Activated CD4-positive, alpha-beta T cell treated with anti-CD3 and anti-CD28 coated beads, Interleukin-2, Interleukin-4, amounts not matched to agents 100 ng/mL and 50 ng/mL, durations not matched to agents 16 hours and 8 hours (primary cell): ENCODE data around the gene C1orf159.
A peak's percentile ranks its signal among the peaks of the same experiment; 100 is the strongest.
"Not testable (repeated sequence)": the region's sequence is repeated elsewhere in the genome, so short reads cannot be mapped to it uniquely, and the experiment has no call there.

Source experiments
- DNase-seq: peaks from one replicate; pipeline ENCODE4 v3.0.0-alpha.2; 2020; ENCODE audit warnings: low spot score

Gene C1orf159

GRCh38 chr1:1149416-1149815 is 33.5 kb upstream of the C1orf159 start:
- no peak for DNase-seq

GRCh38 chr1:1148569-1148968 is 32.7 kb upstream of the C1orf159 start:
- DNase-seq: no peak

- DNase-seq: no peak
Observed at GRCh38 chr1:1148061-1148460, 32.2 kb upstream of the C1orf159 start.

DNA sequence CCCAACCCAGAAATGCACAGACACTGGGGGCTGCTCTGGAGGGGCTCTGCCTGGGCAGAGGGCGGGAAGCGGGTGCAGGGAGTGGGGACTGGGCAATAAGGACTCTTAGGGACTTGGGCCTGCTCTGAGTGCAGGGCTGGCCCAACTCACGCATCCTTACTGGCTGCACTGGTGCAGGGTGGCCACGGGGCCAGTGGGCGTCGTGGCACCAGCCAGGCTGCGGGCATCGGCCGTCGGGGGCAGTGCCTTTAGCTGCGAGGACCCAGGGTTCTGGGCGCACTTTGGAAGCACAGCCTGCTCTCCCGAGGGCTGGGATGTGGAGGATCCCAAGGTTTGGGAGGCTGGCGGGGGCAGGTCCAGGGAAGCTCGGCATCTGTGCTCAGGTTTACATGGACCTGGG is 30.7 kb upstream of the C1orf159 start:
- DNase-seq: no peak

- DNase-seq: no peak
Observed at GRCh38 chr1:1146026-1146425, 30.1 kb upstream of the C1orf159 start.

- DNase-seq: no peak
Observed at GRCh38 chr1:1145547-1145914, 29.6 kb upstream of the C1orf159 start.

- no peak for DNase-seq
Observed at GRCh38 chr1:1144843-1145546, 29.1 kb upstream of the C1orf159 start.

DNA sequence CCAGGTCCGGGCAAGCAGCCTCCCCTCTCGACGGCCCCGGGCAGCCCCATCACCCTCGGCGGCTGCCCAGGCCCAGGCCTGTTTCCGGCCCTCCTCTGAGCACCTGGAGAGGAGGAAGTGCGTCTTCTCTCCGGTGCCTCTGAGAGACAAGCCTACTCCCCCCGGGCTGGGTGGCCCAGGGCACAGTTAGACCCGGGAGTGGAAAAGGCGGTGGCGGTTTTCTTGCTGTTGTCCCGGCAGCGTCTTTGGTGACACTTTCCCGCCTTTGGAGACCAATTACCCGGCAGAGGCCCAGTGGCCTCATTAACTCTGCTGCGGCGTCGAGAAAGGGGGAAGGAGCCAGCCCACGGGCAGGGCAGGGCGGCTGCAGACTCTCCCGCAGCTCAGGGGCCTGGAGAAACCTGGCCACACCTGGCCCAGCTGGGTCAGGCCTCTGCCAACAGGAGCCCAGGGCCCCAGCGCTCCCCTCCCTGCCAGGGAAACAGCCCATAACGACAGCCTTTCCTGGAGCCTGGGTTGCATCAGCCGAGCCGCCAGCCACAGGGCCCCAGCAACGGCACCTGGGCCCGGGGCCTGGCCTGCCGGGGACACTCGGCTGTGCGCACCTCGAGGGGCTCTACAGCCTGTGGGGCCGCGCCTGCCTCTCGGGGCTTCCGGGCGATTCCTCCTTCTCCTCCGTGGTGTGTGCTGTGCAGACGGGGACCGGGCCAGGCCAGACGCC is 28.4 kb upstream of the C1orf159 start:
- DNase-seq: peak; percentile 41

- no peak for DNase-seq
Observed at GRCh38 chr1:1143636-1144035, 27.7 kb upstream of the C1orf159 start.

DNA sequence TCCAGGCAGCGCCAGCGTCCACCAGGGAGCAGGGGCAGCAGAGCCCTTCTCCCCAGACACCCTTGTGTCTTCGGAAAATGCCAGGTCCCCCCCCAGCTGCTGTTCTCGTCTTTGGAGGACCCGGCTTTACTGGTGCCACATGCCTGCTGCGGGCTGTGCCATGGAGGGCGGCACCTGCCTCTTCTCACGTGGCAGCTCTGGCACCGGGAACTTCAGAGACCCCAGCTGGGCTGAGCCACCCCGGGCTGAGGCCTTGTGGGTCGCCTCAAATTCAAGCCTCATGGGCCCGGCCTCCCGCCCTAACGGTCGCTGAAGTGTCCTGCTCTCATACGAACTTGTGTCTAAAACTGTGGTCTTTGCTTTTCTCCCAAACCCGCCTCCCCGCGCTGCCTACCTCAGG is 27.0 kb upstream of the C1orf159 start:
- DNase-seq: no peak

DNA sequence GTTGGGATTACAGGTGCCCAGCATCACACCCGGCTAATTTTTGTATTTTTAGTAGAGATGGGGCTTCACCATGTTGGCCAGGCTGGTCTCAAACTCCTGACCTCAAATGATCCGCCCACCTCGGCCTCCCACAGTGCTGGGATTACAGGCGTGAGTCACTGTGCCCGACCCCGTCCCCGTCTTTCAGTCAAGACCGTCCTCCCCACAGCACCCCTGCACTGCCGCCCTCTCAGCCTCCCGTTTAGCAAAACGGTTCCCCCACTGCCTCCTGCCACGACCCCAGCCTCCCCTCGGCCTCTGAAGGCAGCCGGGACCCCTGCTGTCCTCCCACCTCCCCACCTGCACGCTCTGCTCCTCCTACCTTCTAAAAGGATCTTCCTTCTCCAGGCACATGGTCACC is 26.5 kb upstream of the C1orf159 start:
- DNase-seq: not testable (repeated sequence)

DNA sequence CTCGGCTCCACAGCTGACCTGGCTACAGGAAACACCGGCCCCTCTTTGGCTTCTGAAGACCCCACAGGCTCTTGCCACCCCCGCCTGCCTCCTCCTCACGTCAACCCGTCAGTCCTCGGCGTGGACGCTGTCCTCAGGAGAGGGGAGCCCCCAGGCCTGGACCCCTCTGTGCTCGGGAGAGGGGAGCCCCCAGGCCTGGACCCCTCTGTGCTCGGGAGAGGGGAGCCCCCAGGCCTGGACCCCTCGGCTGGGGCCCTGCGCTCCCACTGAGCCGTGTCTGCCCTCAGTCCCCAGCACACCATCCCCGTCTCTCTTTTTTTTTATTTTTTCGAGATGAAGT is 26.0 kb upstream of the C1orf159 start:
- DNase-seq: no peak

DNA sequence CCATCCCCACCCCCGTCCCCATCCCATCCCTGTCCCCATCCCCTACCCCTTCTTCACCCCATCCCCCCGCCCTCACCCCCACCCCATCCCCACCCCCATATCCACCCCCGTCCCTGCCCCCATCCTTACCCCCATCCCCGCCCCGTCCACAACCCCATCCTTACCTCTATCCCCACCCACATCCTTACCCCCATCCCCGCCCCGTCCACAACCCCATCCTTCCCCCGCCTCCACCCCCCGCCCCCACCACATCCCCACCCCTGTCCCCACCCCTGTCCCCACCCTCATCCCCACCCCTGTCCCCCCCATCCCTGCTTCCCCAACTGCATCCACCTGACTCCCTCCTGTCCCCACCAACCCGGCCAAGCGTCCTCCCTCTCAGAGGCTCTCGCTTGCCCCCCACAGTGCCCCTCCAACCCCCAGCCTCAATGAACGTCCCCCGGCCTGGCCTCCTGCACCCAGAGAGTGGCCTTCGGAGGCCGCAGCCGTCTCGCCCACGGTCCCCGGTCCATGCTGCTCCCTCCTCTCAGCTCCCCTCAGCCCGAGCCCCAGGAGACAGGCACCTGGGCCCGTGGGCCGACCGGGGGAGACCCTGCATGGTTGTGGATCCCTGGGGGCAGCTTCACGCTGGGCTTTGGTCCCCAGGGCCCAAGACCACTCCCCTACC is 25.5 kb upstream of the C1orf159 start:
- no peak for DNase-seq

- DNase-seq: no peak
Observed at GRCh38 chr1:1140673-1141072, 24.8 kb upstream of the C1orf159 start.

GRCh38 chr1:1137256-1138045 is 21.6 kb upstream of the C1orf159 start:
- DNase-seq: peak; percentile 51

DNA sequence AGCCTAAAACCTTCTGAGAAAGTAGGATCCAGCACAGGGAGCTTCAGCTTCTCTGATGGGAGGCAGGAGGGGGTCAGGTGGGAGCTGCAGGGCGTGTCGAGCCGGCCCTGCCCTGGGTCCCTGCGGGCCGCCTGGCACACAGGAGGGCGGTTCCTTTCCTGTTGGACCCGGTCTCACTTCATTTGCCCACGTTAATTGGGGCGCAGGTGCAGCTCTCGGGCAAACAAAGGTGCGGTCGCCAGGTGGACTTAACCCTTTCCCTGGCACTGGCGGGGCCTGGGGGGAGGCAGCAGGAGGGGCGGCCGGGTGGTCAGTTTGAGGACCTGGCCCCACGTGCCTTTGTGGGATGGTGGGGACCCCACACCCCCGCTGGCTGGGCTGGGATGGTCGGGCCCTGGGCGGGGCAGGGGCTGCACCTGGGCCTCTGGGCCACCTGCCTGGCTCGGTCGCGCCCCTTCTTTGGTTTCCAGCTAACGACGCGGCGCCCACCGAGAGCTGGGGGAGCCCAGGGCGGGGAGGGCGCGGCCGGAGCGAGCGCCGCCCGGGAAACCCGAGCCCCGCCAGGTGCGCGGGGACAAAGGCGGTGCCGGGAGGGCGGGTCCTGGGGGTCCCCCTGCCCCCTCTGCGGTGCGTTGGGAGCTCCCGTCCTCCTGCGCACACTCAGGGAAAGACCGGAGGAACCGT is 20.8 kb upstream of the C1orf159 start:
- no peak for DNase-seq

GRCh38 chr1:1135339-1136136 is 19.6 kb upstream of the C1orf159 start:
- DNase-seq: no peak

DNA sequence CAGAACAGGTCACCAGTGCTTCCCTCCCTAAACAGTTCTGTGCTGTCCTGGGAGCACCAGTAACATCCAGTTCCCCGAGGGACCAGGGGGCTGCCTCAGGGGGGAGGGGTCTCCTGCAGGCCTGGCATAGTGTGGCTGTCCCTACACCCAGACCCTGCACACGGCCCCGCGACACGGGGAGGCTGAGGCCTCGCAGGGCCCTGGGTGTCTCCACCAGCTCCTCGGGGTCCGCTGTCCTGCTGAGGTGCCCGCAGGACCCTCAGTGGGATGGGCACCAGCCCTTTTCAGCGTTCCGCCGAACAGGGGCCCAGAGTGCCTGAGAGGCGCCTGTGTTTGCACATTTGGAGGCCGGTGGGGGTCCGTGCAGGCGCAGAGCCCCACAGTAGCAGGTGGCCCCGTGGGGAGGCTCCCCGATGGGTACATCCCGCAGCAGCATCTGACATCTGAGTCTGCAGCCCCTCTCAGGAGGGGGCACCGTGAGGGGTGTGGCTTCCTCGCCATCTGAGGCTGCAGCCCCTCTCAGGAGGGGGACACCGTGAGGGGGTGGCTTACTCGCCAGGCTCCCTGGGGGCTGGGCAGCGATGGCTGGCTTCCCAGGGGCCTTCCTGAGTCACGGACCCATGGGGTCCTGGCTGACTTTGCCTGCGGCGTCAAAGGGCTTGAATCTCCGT is 18.5 kb upstream of the C1orf159 start:
- DNase-seq: no peak

GRCh38 chr1:1132956-1133750 is 17.3 kb upstream of the C1orf159 start:
- DNase-seq: no peak
